Gastroesophageal sphincter (tissue), 3 donors: ENCODE data around the gene AKT3.
"Not testable (repeated sequence)": the region's sequence is repeated elsewhere in the genome, so short reads cannot be mapped to it uniquely, and the experiment has no call there.

ENCODE experiments used
- POLR2A ChIP-seq, 2 donors: fragments of 450-650 bp; IDR thresholded peaks; one replicate each; pipeline ENCODE4 v1.6.1; 2017; ENCODE audit warnings: antibody characterized with exemption in 2 of 2, mild to moderate bottlenecking in 2 of 2, moderate library complexity in 1 of 2
- TF ChIP-seq, protein P1 (sequence below), 4 experiments: fragments of 200-600 bp in 2 of 4; fragments of 450-650 bp in 2 of 4; sonication (generic) in 1 of 4; IDR thresholded peaks; one replicate each; pipeline ENCODE4 v1.5.1; 2017 to 2019; ENCODE audit warnings: antibody characterized with exemption in 4 of 4, mild to moderate bottlenecking in 2 of 4, moderate library complexity in 2 of 4

DNA sequence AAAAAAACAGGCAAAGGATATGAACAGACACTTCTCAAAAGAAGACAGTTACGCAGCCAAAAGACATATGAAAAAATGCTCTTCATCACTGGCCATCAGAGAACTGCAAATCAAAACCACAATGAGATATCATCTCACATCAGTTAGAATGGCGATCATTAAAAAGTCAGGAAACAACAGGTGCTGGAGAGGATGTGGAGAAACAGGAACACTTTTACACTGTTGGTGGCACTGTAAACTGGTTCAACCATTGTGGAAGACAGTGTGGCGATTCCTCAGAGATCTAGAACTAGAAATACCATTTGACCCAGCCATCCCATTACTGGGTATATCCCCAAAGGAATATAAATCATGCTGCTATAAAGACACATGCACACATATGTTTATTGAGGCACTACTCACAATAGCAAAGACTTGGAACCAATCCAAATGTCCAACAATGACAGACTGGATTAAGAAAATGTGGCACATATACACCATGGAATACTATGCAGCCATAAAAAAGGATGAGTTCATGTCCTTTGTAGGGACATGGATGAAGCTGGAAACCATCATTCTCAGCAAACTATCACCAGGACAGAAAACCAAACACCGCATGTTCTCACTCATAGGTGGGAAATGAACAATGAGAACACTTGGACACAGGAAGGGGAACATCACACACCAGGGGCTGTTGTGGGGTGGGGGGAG lies 77.5 kb downstream of the AKT3 start:
- TF ChIP-seq, protein P1, sequence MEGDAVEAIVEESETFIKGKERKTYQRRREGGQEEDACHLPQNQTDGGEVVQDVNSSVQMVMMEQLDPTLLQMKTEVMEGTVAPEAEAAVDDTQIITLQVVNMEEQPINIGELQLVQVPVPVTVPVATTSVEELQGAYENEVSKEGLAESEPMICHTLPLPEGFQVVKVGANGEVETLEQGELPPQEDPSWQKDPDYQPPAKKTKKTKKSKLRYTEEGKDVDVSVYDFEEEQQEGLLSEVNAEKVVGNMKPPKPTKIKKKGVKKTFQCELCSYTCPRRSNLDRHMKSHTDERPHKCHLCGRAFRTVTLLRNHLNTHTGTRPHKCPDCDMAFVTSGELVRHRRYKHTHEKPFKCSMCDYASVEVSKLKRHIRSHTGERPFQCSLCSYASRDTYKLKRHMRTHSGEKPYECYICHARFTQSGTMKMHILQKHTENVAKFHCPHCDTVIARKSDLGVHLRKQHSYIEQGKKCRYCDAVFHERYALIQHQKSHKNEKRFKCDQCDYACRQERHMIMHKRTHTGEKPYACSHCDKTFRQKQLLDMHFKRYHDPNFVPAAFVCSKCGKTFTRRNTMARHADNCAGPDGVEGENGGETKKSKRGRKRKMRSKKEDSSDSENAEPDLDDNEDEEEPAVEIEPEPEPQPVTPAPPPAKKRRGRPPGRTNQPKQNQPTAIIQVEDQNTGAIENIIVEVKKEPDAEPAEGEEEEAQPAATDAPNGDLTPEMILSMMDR (IDR thresholded peaks at IDR 0.05) = not testable (repeated sequence)
- not testable (repeated sequence) for TF ChIP-seq POLR2A (IDR thresholded peaks at IDR 0.05)
